Thoracic aorta (tissue), 2 donors: Measurements from ENCODE around the gene DIP2C. TPM values are rescaled to one million over a fixed set of nuclear protein-coding genes. Genes with fewer than 3 reads are reported as not detected.

Source experiments
- ATAC-seq: fragments of 150-250 bp; one replicate; pipeline ENCODE4 v1.8.0; 2017; ENCODE audit warnings: low read depth; ENCODE audit not compliant: insufficient number of reproducible peaks, low FRiP score
- DNase-seq: peaks from one replicate; pipeline ENCODE4 v3.0.0-alpha.2; 2020; ENCODE audit warnings: low spot score
- H3K27ac ChIP-seq, 2 donors: fragments of 200-600 bp; sonication (generic); 1 replicate in 1 of 2; 2 replicates in 1 of 2; pipeline ENCODE4 v1.5.1; 2016; ENCODE audit warnings: mild to moderate bottlenecking in 2 of 2, moderate library complexity in 2 of 2
- H3K27me3 ChIP-seq: fragments of 200-600 bp; sonication (generic); replicated peaks from 2 replicates; pipeline ENCODE4 v1.6.0; 2016; ENCODE audit warnings: mild to moderate bottlenecking; ENCODE audit not compliant: insufficient read depth
- H3K36me3 ChIP-seq: fragments of 200-600 bp; sonication (generic); one replicate; pipeline ENCODE4 v1.5.1; 2016
- H3K4me1 ChIP-seq, 2 donors: fragments of 200-600 bp; sonication (generic); 1 replicate in 1 of 2; 2 replicates in 1 of 2; pipeline versions ENCODE4 v1.5.1 to v1.6.0; 2016; ENCODE audit warnings: low read depth in 2 of 2, mild to moderate bottlenecking in 1 of 2; ENCODE audit not compliant: control insufficient read depth in 1 of 2
- H3K4me3 ChIP-seq: fragments of 200-600 bp; sonication (generic); 2 replicates; pipeline ENCODE4 v1.5.1; 2016; ENCODE audit warnings: mild to moderate bottlenecking
- H3K9me3 ChIP-seq: fragments of 200-600 bp; sonication (generic); 2 replicates; pipeline ENCODE4 v1.5.1; 2016
- total RNA-seq, 2 donors: library from RNA; depleted of rRNA; stranded (reverse); fragments of >200 nt; gene quantifications; one replicate each; pipeline versions ENCODE4 v1.1.0 to v1.2.3, GENCODE V29; 2016
- TF ChIP-seq, protein P1 (sequence below): fragments of 200-600 bp; sonication (generic); IDR thresholded peaks from one replicate; pipeline ENCODE4 v1.5.1; 2019; ENCODE audit warnings: antibody characterized with exemption

The DIP2C gene
- total RNA-seq, 2 donors from 2014 or later, result 36.8 to 44.0 TPM

- no peak overlapping the region for H3K27ac ChIP-seq
- H3K4me1 ChIP-seq, result no peaks in the 10 kb centered on the region
- no peaks in the 10 kb centered on the region for H3K27me3 ChIP-seq
- H3K9me3 ChIP-seq, result peaks cover 3% of the 10 kb centered on the region
- H3K36me3 ChIP-seq, result no peaks in the 10 kb centered on the region
- ATAC-seq, result no peak
- H3K4me3 ChIP-seq, result no peak overlapping the region
- TF ChIP-seq, protein P1, sequence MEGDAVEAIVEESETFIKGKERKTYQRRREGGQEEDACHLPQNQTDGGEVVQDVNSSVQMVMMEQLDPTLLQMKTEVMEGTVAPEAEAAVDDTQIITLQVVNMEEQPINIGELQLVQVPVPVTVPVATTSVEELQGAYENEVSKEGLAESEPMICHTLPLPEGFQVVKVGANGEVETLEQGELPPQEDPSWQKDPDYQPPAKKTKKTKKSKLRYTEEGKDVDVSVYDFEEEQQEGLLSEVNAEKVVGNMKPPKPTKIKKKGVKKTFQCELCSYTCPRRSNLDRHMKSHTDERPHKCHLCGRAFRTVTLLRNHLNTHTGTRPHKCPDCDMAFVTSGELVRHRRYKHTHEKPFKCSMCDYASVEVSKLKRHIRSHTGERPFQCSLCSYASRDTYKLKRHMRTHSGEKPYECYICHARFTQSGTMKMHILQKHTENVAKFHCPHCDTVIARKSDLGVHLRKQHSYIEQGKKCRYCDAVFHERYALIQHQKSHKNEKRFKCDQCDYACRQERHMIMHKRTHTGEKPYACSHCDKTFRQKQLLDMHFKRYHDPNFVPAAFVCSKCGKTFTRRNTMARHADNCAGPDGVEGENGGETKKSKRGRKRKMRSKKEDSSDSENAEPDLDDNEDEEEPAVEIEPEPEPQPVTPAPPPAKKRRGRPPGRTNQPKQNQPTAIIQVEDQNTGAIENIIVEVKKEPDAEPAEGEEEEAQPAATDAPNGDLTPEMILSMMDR, result no peak
- no peak for DNase-seq
Observed at GRCh38 chr10:642186-642890, 47.1 kb downstream of the DIP2C start.

DNA sequence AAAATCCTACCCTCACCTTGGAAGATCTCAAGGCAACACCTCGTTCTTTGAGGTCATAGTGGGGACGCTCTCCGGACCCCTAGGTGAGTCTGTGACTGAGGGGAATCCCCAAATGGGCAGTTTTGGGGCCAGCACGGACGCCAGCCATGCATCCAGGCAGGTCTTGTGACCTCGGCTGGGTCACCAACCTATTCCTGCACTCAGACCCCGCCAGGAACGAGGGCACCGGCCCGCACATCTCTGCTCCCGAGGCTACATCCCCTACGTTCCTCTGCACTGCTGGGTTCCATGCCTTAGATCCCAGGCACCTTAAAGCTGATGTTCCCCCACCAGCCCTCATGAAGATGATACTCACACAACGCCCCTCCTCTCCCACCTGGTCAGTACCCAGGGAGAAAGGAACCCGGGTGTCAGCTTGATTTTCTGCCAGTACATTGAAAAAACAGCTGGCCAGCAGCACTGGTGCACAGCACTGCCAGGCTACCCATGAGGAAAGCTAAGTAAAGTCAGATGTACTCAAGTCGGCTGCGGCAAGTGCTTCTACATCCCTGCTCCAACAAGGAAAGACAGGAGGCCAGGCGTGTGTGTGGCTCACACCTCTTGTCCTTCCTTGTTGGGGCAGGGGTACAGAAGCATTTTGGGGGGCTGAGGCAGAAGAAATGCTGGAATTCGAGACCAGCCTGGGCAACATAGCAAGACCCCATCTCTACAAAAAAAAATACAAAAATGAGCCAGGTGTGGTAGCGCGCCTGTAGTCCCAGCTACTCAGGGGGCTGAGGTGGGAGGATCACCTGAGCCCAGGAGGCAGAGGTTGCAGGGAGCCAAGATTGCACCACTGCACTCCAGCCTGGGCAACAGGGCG, 48.1 kb downstream of the DIP2C start:
- Histone ChIP-seq H3K36me3 (no peaks in the 10 kb centered on the region), H3K9me3 (peaks cover 3% of the 10 kb centered on the region), H3K27ac (no peak overlapping the region), H3K4me1 (no peaks in the 10 kb centered on the region), H3K27me3 (no peaks in the 10 kb centered on the region), H3K4me3 (no peak overlapping the region)
- DNase-seq, result no peak
- TF ChIP-seq, protein P1, result no peak
- no peak for ATAC-seq

GRCh38 chr10:640673-641045, 48.8 kb downstream of the DIP2C start:
- Histone ChIP-seq H3K36me3 (no peaks in the 10 kb centered on the region), H3K27ac (no peak overlapping the region), H3K4me3 (no peak overlapping the region), H3K27me3 (no peaks in the 10 kb centered on the region), H3K4me1 (no peaks in the 10 kb centered on the region), H3K9me3 (peaks cover 3% of the 10 kb centered on the region)
- TF ChIP-seq, protein P1, result no peak
- no peak for ATAC-seq
- DNase-seq, result no peak

GRCh38 chr10:639751-640672, 49.5 kb downstream of the DIP2C start:
- Histone ChIP-seq H3K9me3 (peaks cover 3% of the 10 kb centered on the region), H3K27ac (no peak overlapping the region), H3K27me3 (no peaks in the 10 kb centered on the region), H3K4me1 (no peaks in the 10 kb centered on the region), H3K4me3 (no peak overlapping the region), H3K36me3 (no peaks in the 10 kb centered on the region)
- ATAC-seq, result no peak
- TF ChIP-seq, protein P1, result no peak
- DNase-seq, result no peak
